Keratinocyte (primary cell): ENCODE results near the gene NEB. TPM values are rescaled to one million over a fixed set of nuclear protein-coding genes. Genes with fewer than 3 reads are reported as not detected.

Source experiments
- DNase-seq: peaks from one replicate; pipeline ENCODE4 v3.0.0-alpha.2; 2011; ENCODE audit warnings: low read depth, missing footprints, low spot score
- FAIRE-seq: peaks from 2 replicates; lab custom pipeline; 2011; peaks lifted over from hg19 to GRCh38; lab: Jason Lieb, UNC
- H2AFZ ChIP-seq: 2 replicates; pipeline ENCODE4 v1.6.0; 2012; ENCODE audit warnings: low read length, control low read depth, inconsistent platforms; ENCODE audit not compliant: control insufficient read depth
- H3K27ac ChIP-seq: 2 replicates; pipeline ENCODE4 v1.5.1; 2011; ENCODE audit warnings: low read length; ENCODE audit not compliant: control insufficient read depth, insufficient read depth
- H3K27me3 ChIP-seq: 3 replicates; pipeline ENCODE4 v1.6.0; 2011; ENCODE audit warnings: low read length; ENCODE audit not compliant: control insufficient read depth, insufficient read depth; ENCODE audit errors: extremely low read depth
- H3K36me3 ChIP-seq, 2 experiments: 2 replicates in 1 of 2; 3 replicates in 1 of 2; pipeline ENCODE4 v1.5.1; 2011; ENCODE audit warnings: low read length in 2 of 2, mild to moderate bottlenecking in 1 of 2; ENCODE audit not compliant: control insufficient read depth in 2 of 2, insufficient read depth in 2 of 2; ENCODE audit errors: extremely low read depth in 1 of 2
- H3K4me1 ChIP-seq: 3 replicates; pipeline ENCODE4 v1.5.1; 2011; ENCODE audit warnings: low read length; ENCODE audit not compliant: control insufficient read depth, insufficient read depth; ENCODE audit errors: extremely low read depth
- H3K4me2 ChIP-seq: 3 replicates; pipeline ENCODE4 v1.6.0; 2011; ENCODE audit warnings: low read depth, low read length; ENCODE audit not compliant: control insufficient read depth, insufficient read depth; ENCODE audit errors: extremely low read depth
- H3K4me3 ChIP-seq, 3 experiments: fragments of 200-600 bp in 1 of 3; sonication (generic) in 1 of 3; 2 replicates in 2 of 3; 3 replicates in 1 of 3; pipeline ENCODE4 v1.5.1; 2011 to 2016; ENCODE audit warnings: low read length in 3 of 3, mild to moderate bottlenecking in 3 of 3, control low read depth in 2 of 3, inconsistent platforms in 1 of 3, low read depth in 1 of 3, mixed read lengths in 1 of 3, mixed run types in 1 of 3, moderate library complexity in 1 of 3; ENCODE audit not compliant: control insufficient read depth in 2 of 3, insufficient read depth in 2 of 3; ENCODE audit errors: extremely low read depth in 1 of 3
- H3K79me2 ChIP-seq: 2 replicates; pipeline ENCODE4 v1.6.0; 2012; ENCODE audit warnings: low read length; ENCODE audit not compliant: control insufficient read depth, insufficient read depth
- H3K9ac ChIP-seq: 3 replicates; pipeline ENCODE4 v1.6.0; 2011; ENCODE audit warnings: low read length; ENCODE audit not compliant: control insufficient read depth, insufficient read depth; ENCODE audit errors: extremely low read depth
- H3K9me1 ChIP-seq: 3 replicates; pipeline ENCODE4 v1.6.0; 2011; ENCODE audit warnings: low read length; ENCODE audit not compliant: control insufficient read depth, insufficient read depth; ENCODE audit errors: extremely low read depth
- H3K9me3 ChIP-seq: 2 replicates; pipeline ENCODE4 v1.5.1; 2012; ENCODE audit warnings: low read depth, low read length; ENCODE audit not compliant: control insufficient read depth
- H4K20me1 ChIP-seq: 3 replicates; pipeline ENCODE4 v1.6.0; 2011; ENCODE audit warnings: low read length; ENCODE audit not compliant: control insufficient read depth, insufficient read depth; ENCODE audit errors: extremely low read depth
- CTCF ChIP-seq, 3 experiments: IDR thresholded peaks in 1 of 3; conservative IDR thresholded peaks in 1 of 3; optimal IDR thresholded peaks in 1 of 3; 2 replicates in 2 of 3; 3 replicates in 1 of 3; pipeline versions ENCODE3 to v1.5.1; 2011; ENCODE audit warnings: low read length in 3 of 3, mild to moderate bottlenecking in 3 of 3, moderate library complexity in 2 of 3, control low read depth in 1 of 3, inconsistent platforms in 1 of 3; ENCODE audit not compliant: insufficient read depth in 2 of 3; ENCODE audit errors: extremely low read depth in 1 of 3
- EZH2 ChIP-seq: IDR thresholded peaks from one replicate; pipeline ENCODE4 v1.6.1; 2012; ENCODE audit warnings: inconsistent platforms, mild to moderate bottlenecking, low read length, moderate library complexity
- dilution Hi-C: fragments of 300-500 bp; cut with MboI; formaldehyde crosslinking; loops from one replicate; pipeline ENCODE4 v1.7.0; 2020; ENCODE audit warnings: low sequenced_read_pairs; ENCODE audit not compliant: extremely low pct_ligation_motif_present
- polyA plus RNA-seq, 5 experiments: library from polyadenylated mRNA; depleted of rRNA in 3 of 5; stranded (reverse) in 3 of 5; stranded (forward) in 1 of 5; unstranded in 1 of 5; fragments of >200 nt; gene quantifications; 1 replicate in 1 of 5; 2 replicates in 3 of 5; 3 replicates in 1 of 5; pipeline versions ENCODE4 v1.2.1 to v1.2.3, GENCODE V29; 2011 to 2012; ENCODE audit warnings: missing spikeins in 2 of 5, low read depth in 1 of 5, low replicate concordance in 1 of 5

NEB gene
- polyA plus RNA-seq, 1 donor (not counting 4 experiments of a cell fraction or from before 2014, with no cell fraction given): 0.67 TPM

- dilution Hi-C loops: no loop called here
These were observed 213.3 kb downstream of the NEB start for GRCh38 chr2:151520976-151521375.

GRCh38 chr2:151518802-151519201, 215.5 kb downstream of the NEB start:
- DNase-seq: no peak
- no peaks in the 10 kb centered on the region for H4K20me1 ChIP-seq
- H3K4me1 ChIP-seq: no peaks in the 10 kb centered on the region
- H3K4me2 ChIP-seq: no peak overlapping the region
- TF ChIP-seq CTCF (optimal IDR thresholded peaks at IDR 0.05 in 1 of 3, IDR thresholded peaks at IDR 0.05 in 1 of 3, conservative IDR thresholded peaks at IDR 0.05 in 1 of 3; ENCODE audit: extremely low read depth in 1 of 3, insufficient read depth in 2 of 3, low read length in 3 of 3): no peak
- no peak for TF ChIP-seq EZH2
- dilution Hi-C loops: no loop called here
- no peak for FAIRE-seq
- no peak overlapping the region for H2AFZ ChIP-seq
- no peaks in the 10 kb centered on the region for H3K9me3 ChIP-seq
- H3K9me1 ChIP-seq: no peaks in the 10 kb centered on the region
- no peak overlapping the region for H3K27ac ChIP-seq
- no peak overlapping the region for H3K4me3 ChIP-seq
- no peaks in the 10 kb centered on the region for H3K27me3 ChIP-seq
- no peak overlapping the region for H3K9ac ChIP-seq
- no peaks in the 10 kb centered on the region for H3K79me2 ChIP-seq
- no peaks in the 10 kb centered on the region for H3K36me3 ChIP-seq

More at GRCh38 chr2:151520976-151521375, 213.3 kb downstream of the NEB start:
- H3K4me3 ChIP-seq: no peak overlapping the region
- H3K9me1 ChIP-seq: no peaks in the 10 kb centered on the region
- H3K27ac ChIP-seq: no peak overlapping the region
- no peak overlapping the region for H2AFZ ChIP-seq
- no peak overlapping the region for H3K9ac ChIP-seq
- no peaks in the 10 kb centered on the region for H3K27me3 ChIP-seq
- no peaks in the 10 kb centered on the region for H3K9me3 ChIP-seq
- no peaks in the 10 kb centered on the region for H4K20me1 ChIP-seq
- TF ChIP-seq EZH2: no peak
- TF ChIP-seq CTCF (optimal IDR thresholded peaks at IDR 0.05 in 1 of 3, IDR thresholded peaks at IDR 0.05 in 1 of 3, conservative IDR thresholded peaks at IDR 0.05 in 1 of 3; ENCODE audit: extremely low read depth in 1 of 3, insufficient read depth in 2 of 3, low read length in 3 of 3): no peak
- FAIRE-seq (no peak), DNase-seq (no peak)
- H3K36me3 ChIP-seq: no peaks in the 10 kb centered on the region
- no peaks in the 10 kb centered on the region for H3K79me2 ChIP-seq
- H3K4me1 ChIP-seq: no peaks in the 10 kb centered on the region
- H3K4me2 ChIP-seq: no peak overlapping the region
